ENCODE results near the gene KDM3A.

KDM3A gene

GRCh38 chr2:86518481-86518880 is 77.3 kb downstream of the KDM3A start:
- no peak for DNase-seq (ENCODE audit: low read depth)

- DNase-seq (ENCODE audit: low read depth) = no peak
Measured at GRCh38 chr2:86519349-86519748, 78.2 kb downstream of the KDM3A start.

GRCh38 chr2:86520153-86520552 is 79.0 kb downstream of the KDM3A start:
- no peak for DNase-seq (ENCODE audit: low read depth)

- no peak for DNase-seq (ENCODE audit: low read depth)
Measured at GRCh38 chr2:86521922-86522321, 80.8 kb downstream of the KDM3A start.

- no peak for DNase-seq (ENCODE audit: low read depth)
Measured at GRCh38 chr2:86522711-86523110, 81.5 kb downstream of the KDM3A start.

GRCh38 chr2:86523491-86523890 is 82.3 kb downstream of the KDM3A start:
- no peak for DNase-seq (ENCODE audit: low read depth)

GRCh38 chr2:86525421-86526340 is 84.5 kb downstream of the KDM3A start:
- DNase-seq (ENCODE audit: low read depth) = no peak

- no peak for DNase-seq (ENCODE audit: low read depth)
Measured at GRCh38 chr2:86533589-86533988, 92.4 kb downstream of the KDM3A start.

- DNase-seq (ENCODE audit: low read depth) = no peak
Measured at GRCh38 chr2:86541334-86541733, 100.2 kb downstream of the KDM3A start.
